ENCODE results near the gene ZSCAN22.

Gene ZSCAN22

GRCh38 chr19:58328999-58329398 is 2.2 kb downstream of the ZSCAN22 start:
- Histone ChIP-seq H2AFZ (ENCODE audit: insufficient read depth, low read length, poor library complexity) (no peak overlapping the region), H4K91ac (ENCODE audit: low read depth, low read length) (no peak overlapping the region), H2AK5ac (ENCODE audit: low read length) (no peak overlapping the region), H3K27me3 (ENCODE audit: insufficient read depth, low read length) (no peaks in the 10 kb centered on the region), H3K23ac (ENCODE audit: low read length) (no peak overlapping the region), H3K9me3 (ENCODE audit: insufficient read depth, low read depth, low read length) (no peaks in the 10 kb centered on the region), H3K79me2 (ENCODE audit: control insufficient read depth, insufficient read depth, low read length, poor library complexity) (peaks cover 9% of the 10 kb centered on the region), H2BK12ac (ENCODE audit: low read length) (no peak overlapping the region), H3K79me1 (ENCODE audit: low read length) (peaks cover 5% of the 10 kb centered on the region), H3K4me3 (ENCODE audit: low read depth, low read length) (no peak overlapping the region), H2BK5ac (ENCODE audit: low read depth, low read length, poor library complexity) (no peak overlapping the region), H3K4ac (ENCODE audit: low read depth, low read length) (no peak overlapping the region), H3K4me1 (ENCODE audit: control insufficient read depth in 1 of 2, insufficient read depth in 2 of 2, low read length in 2 of 2) (peaks cover 0 to 9% of the 10 kb centered on the region in 2 experiments), H3K9ac (ENCODE audit: low read length) (no peak overlapping the region), H3K4me2 (ENCODE audit: low read length) (no peak overlapping the region), H3K18ac (ENCODE audit: low read length) (no peak overlapping the region), H3K27ac (ENCODE audit: low read depth, low read length) (no peak overlapping the region), H4K8ac (ENCODE audit: low read depth, low read length) (no peak overlapping the region), H3K14ac (ENCODE audit: low read length) (no peak overlapping the region), H3K36me3 (ENCODE audit: control insufficient read depth in 1 of 2, insufficient read depth in 2 of 2, low read length in 2 of 2) (no peaks in the 10 kb centered on the region), H2BK120ac (ENCODE audit: insufficient read depth, low read length, poor library complexity) (no peak overlapping the region), H4K12ac (ENCODE audit: low read depth, low read length) (no peak overlapping the region)
- DNase-seq = no peak
- WGBS (ENCODE audit: extremely low coverage, insufficient coverage, insufficient read length) = no CpG with 5 or more reads among the region's 10 CpGs

DNA sequence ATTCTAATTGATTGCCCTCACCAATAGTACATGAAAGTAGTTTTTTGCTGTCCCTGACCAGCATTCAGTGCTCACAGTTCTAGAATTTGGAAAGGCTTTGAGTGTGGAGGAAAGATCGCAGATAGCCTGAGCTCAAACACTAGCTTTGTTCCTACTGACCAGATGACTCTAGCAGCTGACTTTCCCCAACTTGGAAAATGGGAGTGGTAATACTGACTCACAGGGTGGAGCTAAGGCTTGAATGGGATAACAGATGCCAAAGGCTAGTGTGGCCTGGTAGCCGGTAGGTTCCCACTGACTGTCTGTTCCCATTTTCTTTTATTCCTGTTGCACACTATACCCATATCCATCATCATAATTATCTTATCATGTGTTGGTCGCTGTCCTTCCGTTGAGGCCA is 3.7 kb downstream of the ZSCAN22 start:
- H2AFZ ChIP-seq (ENCODE audit: insufficient read depth, low read length, poor library complexity) = no peak overlapping the region
- H4K91ac ChIP-seq (ENCODE audit: low read depth, low read length) = no peak overlapping the region
- H2BK120ac ChIP-seq (ENCODE audit: insufficient read depth, low read length, poor library complexity) = no peak overlapping the region
- H3K79me1 ChIP-seq (ENCODE audit: low read length) = peaks cover 5% of the 10 kb centered on the region
- peaks cover 6 to 8% of the 10 kb centered on the region in 2 experiments for H3K36me3 ChIP-seq (ENCODE audit: control insufficient read depth in 1 of 2, insufficient read depth in 2 of 2, low read length in 2 of 2)
- peaks cover 9% of the 10 kb centered on the region for H3K79me2 ChIP-seq (ENCODE audit: control insufficient read depth, insufficient read depth, low read length, poor library complexity)
- H3K27ac ChIP-seq (ENCODE audit: low read depth, low read length) = no peak overlapping the region
- H3K14ac ChIP-seq (ENCODE audit: low read length) = no peak overlapping the region
- peak overlapping the region; percentile 5 for H3K9ac ChIP-seq (ENCODE audit: low read length)
- WGBS (ENCODE audit: extremely low coverage, insufficient coverage, insufficient read length) = no CpG with 5 or more reads among the region's 4 CpGs
- H3K27me3 ChIP-seq (ENCODE audit: insufficient read depth, low read length) = no peaks in the 10 kb centered on the region
- H3K4me1 ChIP-seq (ENCODE audit: control insufficient read depth in 1 of 2, insufficient read depth in 2 of 2, low read length in 2 of 2) = peaks cover 0 to 9% of the 10 kb centered on the region in 2 experiments
- DNase-seq = no peak
- no peak overlapping the region for H2AK5ac ChIP-seq (ENCODE audit: low read length)
- no peak overlapping the region for H2BK5ac ChIP-seq (ENCODE audit: low read depth, low read length, poor library complexity)
- no peaks in the 10 kb centered on the region for H3K9me3 ChIP-seq (ENCODE audit: insufficient read depth, low read depth, low read length)
- H3K4me2 ChIP-seq (ENCODE audit: low read length) = no peak overlapping the region
- no peak overlapping the region for H3K18ac ChIP-seq (ENCODE audit: low read length)
- no peak overlapping the region for H3K4ac ChIP-seq (ENCODE audit: low read depth, low read length)
- H4K8ac ChIP-seq (ENCODE audit: low read depth, low read length) = no peak overlapping the region
- H4K12ac ChIP-seq (ENCODE audit: low read depth, low read length) = no peak overlapping the region
- H3K23ac ChIP-seq (ENCODE audit: low read length) = no peak overlapping the region
- no peak overlapping the region for H3K4me3 ChIP-seq (ENCODE audit: low read depth, low read length)
- H2BK12ac ChIP-seq (ENCODE audit: low read length) = no peak overlapping the region

- no peak overlapping the region for H3K9ac ChIP-seq (ENCODE audit: low read length)
- H3K23ac ChIP-seq (ENCODE audit: low read length) = no peak overlapping the region
- no peak overlapping the region for H3K4me3 ChIP-seq (ENCODE audit: low read depth, low read length)
- H3K18ac ChIP-seq (ENCODE audit: low read length) = no peak overlapping the region
- no peak overlapping the region for H2BK12ac ChIP-seq (ENCODE audit: low read length)
- H4K91ac ChIP-seq (ENCODE audit: low read depth, low read length) = no peak overlapping the region
- peaks cover under 1% of the 10 kb centered on the region for H3K9me3 ChIP-seq (ENCODE audit: insufficient read depth, low read depth, low read length)
- no peaks in the 10 kb centered on the region for H3K27me3 ChIP-seq (ENCODE audit: insufficient read depth, low read length)
- H2AFZ ChIP-seq (ENCODE audit: insufficient read depth, low read length, poor library complexity) = no peak overlapping the region
- H2AK5ac ChIP-seq (ENCODE audit: low read length) = no peak overlapping the region
- H3K4me2 ChIP-seq (ENCODE audit: low read length) = no peak overlapping the region
- no peak for DNase-seq
- H3K14ac ChIP-seq (ENCODE audit: low read length) = no peak overlapping the region
- H3K4ac ChIP-seq (ENCODE audit: low read depth, low read length) = no peak overlapping the region
- no peak overlapping the region for H2BK120ac ChIP-seq (ENCODE audit: insufficient read depth, low read length, poor library complexity)
- no peaks in the 10 kb centered on the region for H3K79me2 ChIP-seq (ENCODE audit: control insufficient read depth, insufficient read depth, low read length, poor library complexity)
- H3K36me3 ChIP-seq (ENCODE audit: control insufficient read depth in 1 of 2, insufficient read depth in 2 of 2, low read length in 2 of 2) = peaks cover 12 to 24% of the 10 kb centered on the region in 2 experiments
- H3K4me1 ChIP-seq (ENCODE audit: control insufficient read depth in 1 of 2, insufficient read depth in 2 of 2, low read length in 2 of 2) = peaks cover 0 to 3% of the 10 kb centered on the region in 2 experiments
- H2BK5ac ChIP-seq (ENCODE audit: low read depth, low read length, poor library complexity) = no peak overlapping the region
- no CpG with 5 or more reads among the region's 1 CpG for WGBS (ENCODE audit: extremely low coverage, insufficient coverage, insufficient read length)
- no peak overlapping the region for H4K12ac ChIP-seq (ENCODE audit: low read depth, low read length)
- H4K8ac ChIP-seq (ENCODE audit: low read depth, low read length) = no peak overlapping the region
- H3K27ac ChIP-seq (ENCODE audit: low read depth, low read length) = no peak overlapping the region
- H3K79me1 ChIP-seq (ENCODE audit: low read length) = no peaks in the 10 kb centered on the region
Measured at GRCh38 chr19:58332697-58333096, 5.9 kb downstream of the ZSCAN22 start.

DNA sequence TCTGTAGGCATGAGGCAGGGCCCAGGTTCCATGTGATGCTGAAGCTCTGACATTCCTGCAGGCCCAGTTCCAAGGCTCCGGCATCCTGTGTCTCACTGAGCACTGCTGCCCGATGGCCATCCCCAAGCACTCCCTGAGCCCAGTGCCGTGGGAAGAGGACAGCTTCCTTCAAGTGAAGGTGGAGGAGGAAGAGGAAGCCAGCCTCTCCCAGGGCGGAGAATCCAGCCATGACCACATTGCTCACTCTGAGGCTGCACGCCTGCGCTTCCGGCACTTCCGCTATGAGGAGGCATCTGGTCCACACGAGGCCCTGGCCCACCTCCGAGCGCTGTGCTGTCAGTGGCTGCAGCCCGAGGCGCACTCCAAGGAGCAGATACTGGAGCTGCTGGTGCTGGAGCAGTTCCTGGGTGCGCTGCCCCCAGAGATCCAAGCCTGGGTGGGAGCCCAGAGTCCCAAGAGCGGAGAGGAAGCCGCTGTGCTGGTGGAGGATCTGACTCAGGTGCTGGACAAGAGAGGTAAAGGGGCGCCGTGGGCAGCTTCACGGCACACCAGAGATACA is 8.0 kb downstream of the ZSCAN22 start:
- no peak overlapping the region for H3K4me2 ChIP-seq (ENCODE audit: low read length)
- no peak overlapping the region for H2AK5ac ChIP-seq (ENCODE audit: low read length)
- no peak for DNase-seq
- no peak overlapping the region for H3K23ac ChIP-seq (ENCODE audit: low read length)
- H2AFZ ChIP-seq (ENCODE audit: insufficient read depth, low read length, poor library complexity) = no peak overlapping the region
- no peaks in the 10 kb centered on the region for H3K4me1 ChIP-seq (ENCODE audit: control insufficient read depth in 1 of 2, insufficient read depth in 2 of 2, low read length in 2 of 2)
- no peak overlapping the region for H4K8ac ChIP-seq (ENCODE audit: low read depth, low read length)
- H3K36me3 ChIP-seq (ENCODE audit: control insufficient read depth in 1 of 2, insufficient read depth in 2 of 2, low read length in 2 of 2) = peaks cover 30 to 45% of the 10 kb centered on the region in 2 experiments
- H3K4ac ChIP-seq (ENCODE audit: low read depth, low read length) = no peak overlapping the region
- H2BK120ac ChIP-seq (ENCODE audit: insufficient read depth, low read length, poor library complexity) = no peak overlapping the region
- no peak overlapping the region for H4K91ac ChIP-seq (ENCODE audit: low read depth, low read length)
- H3K79me1 ChIP-seq (ENCODE audit: low read length) = no peaks in the 10 kb centered on the region
- H3K14ac ChIP-seq (ENCODE audit: low read length) = no peak overlapping the region
- H3K18ac ChIP-seq (ENCODE audit: low read length) = no peak overlapping the region
- H3K27me3 ChIP-seq (ENCODE audit: insufficient read depth, low read length) = no peaks in the 10 kb centered on the region
- no peaks in the 10 kb centered on the region for H3K79me2 ChIP-seq (ENCODE audit: control insufficient read depth, insufficient read depth, low read length, poor library complexity)
- no peak overlapping the region for H3K9ac ChIP-seq (ENCODE audit: low read length)
- WGBS (ENCODE audit: extremely low coverage, insufficient coverage, insufficient read length) = no CpG with 5 or more reads among the region's 19 CpGs
- no peak overlapping the region for H2BK12ac ChIP-seq (ENCODE audit: low read length)
- H3K4me3 ChIP-seq (ENCODE audit: low read depth, low read length) = no peak overlapping the region
- no peak overlapping the region for H2BK5ac ChIP-seq (ENCODE audit: low read depth, low read length, poor library complexity)
- peaks cover 10% of the 10 kb centered on the region for H3K9me3 ChIP-seq (ENCODE audit: insufficient read depth, low read depth, low read length)
- no peak overlapping the region for H4K12ac ChIP-seq (ENCODE audit: low read depth, low read length)
- H3K27ac ChIP-seq (ENCODE audit: low read depth, low read length) = no peak overlapping the region

Measured in trophoblast cell (in vitro differentiated cells and primary cell).